Glutamatergic neuron (in vitro differentiated cells): ENCODE results near the gene LANCL1. TPM values are rescaled to one million over a fixed set of nuclear protein-coding genes. Genes with fewer than 3 reads are reported as not detected.
A peak's percentile ranks its signal among the peaks of the same experiment; 100 is the strongest.

Experiments used
- DNase-seq: peaks from one replicate; pipeline ENCODE4 v3.0.0; 2022
- H3K27ac Mint-ChIP-seq: one replicate; pipeline ENCODE4 v1.8.0; 2020; ENCODE audit warnings: mild to moderate bottlenecking, mixed read lengths, inconsistent platforms; ENCODE audit not compliant: unreplicated experiment
- H3K27me3 Mint-ChIP-seq: one replicate; pipeline ENCODE4 v1.8.0; 2020; ENCODE audit warnings: mild to moderate bottlenecking, moderate library complexity, mixed read lengths, inconsistent platforms; ENCODE audit not compliant: unreplicated experiment
- H3K36me3 Mint-ChIP-seq: one replicate; pipeline ENCODE4 v1.8.0; 2020; ENCODE audit warnings: mild to moderate bottlenecking, mixed read lengths, inconsistent platforms; ENCODE audit not compliant: unreplicated experiment
- H3K4me1 Mint-ChIP-seq: one replicate; pipeline ENCODE4 v1.8.0; 2020; ENCODE audit warnings: mild to moderate bottlenecking, low read depth, mixed read lengths, inconsistent platforms; ENCODE audit not compliant: unreplicated experiment
- H3K4me3 Mint-ChIP-seq: one replicate; pipeline ENCODE4 v1.8.0; 2020; ENCODE audit warnings: mild to moderate bottlenecking, mixed read lengths, inconsistent platforms; ENCODE audit not compliant: unreplicated experiment
- H3K9me3 Mint-ChIP-seq: one replicate; pipeline ENCODE4 v1.8.0; 2020; ENCODE audit warnings: mild to moderate bottlenecking, moderate library complexity, mixed read lengths, inconsistent platforms; ENCODE audit not compliant: unreplicated experiment
- total RNA-seq: library from RNA; stranded (reverse); fragmentation: NEBNext Ultra II Directional; extraction: Animal tissue kit (Norgen Biotek cat#: 25700); gene quantifications from one replicate; pipeline ENCODE4 v1.2.1, GENCODE V29; 2021; ENCODE audit not compliant: unreplicated experiment
- TF ChIP-seq, protein P1 (sequence below): fragments of 200-600 bp; sonication (generic); IDR thresholded peaks from one replicate; pipeline ENCODE4 v1.5.0; 2021; ENCODE audit not compliant: partially characterized antibody, unreplicated experiment

LANCL1 gene
- total RNA-seq, 1 donor from 2014 or later: 72.4 TPM

DNA sequence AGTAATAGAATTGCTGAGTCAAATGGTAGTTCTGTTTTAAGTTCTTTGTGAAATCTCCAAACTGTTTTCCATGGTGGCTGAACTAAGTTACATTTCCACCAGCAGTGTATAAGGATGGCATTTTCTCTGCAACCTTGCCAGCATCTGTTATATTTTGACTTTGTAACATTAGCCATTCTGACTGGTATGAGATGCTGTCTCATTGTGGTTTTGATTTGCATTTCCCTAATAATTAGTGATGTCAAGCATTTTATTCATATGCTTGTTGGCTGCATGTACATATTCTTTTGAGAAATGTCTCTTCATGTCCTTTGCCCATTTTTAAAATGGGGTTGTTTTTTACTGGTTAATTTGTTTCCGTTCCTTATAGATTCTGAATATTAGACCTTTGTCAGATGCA, 63.9 kb downstream of the LANCL1 start:
- H3K4me1 Mint-ChIP-seq: no peaks in the 10 kb centered on the region
- no peak overlapping the region for H3K4me3 Mint-ChIP-seq
- no peak overlapping the region for H3K27ac Mint-ChIP-seq
- TF ChIP-seq, protein P1, sequence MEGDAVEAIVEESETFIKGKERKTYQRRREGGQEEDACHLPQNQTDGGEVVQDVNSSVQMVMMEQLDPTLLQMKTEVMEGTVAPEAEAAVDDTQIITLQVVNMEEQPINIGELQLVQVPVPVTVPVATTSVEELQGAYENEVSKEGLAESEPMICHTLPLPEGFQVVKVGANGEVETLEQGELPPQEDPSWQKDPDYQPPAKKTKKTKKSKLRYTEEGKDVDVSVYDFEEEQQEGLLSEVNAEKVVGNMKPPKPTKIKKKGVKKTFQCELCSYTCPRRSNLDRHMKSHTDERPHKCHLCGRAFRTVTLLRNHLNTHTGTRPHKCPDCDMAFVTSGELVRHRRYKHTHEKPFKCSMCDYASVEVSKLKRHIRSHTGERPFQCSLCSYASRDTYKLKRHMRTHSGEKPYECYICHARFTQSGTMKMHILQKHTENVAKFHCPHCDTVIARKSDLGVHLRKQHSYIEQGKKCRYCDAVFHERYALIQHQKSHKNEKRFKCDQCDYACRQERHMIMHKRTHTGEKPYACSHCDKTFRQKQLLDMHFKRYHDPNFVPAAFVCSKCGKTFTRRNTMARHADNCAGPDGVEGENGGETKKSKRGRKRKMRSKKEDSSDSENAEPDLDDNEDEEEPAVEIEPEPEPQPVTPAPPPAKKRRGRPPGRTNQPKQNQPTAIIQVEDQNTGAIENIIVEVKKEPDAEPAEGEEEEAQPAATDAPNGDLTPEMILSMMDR: no peak
- DNase-seq: no peak
- peaks cover 5% of the 10 kb centered on the region for H3K36me3 Mint-ChIP-seq
- H3K27me3 Mint-ChIP-seq: no peaks in the 10 kb centered on the region
- no peaks in the 10 kb centered on the region for H3K9me3 Mint-ChIP-seq

DNA sequence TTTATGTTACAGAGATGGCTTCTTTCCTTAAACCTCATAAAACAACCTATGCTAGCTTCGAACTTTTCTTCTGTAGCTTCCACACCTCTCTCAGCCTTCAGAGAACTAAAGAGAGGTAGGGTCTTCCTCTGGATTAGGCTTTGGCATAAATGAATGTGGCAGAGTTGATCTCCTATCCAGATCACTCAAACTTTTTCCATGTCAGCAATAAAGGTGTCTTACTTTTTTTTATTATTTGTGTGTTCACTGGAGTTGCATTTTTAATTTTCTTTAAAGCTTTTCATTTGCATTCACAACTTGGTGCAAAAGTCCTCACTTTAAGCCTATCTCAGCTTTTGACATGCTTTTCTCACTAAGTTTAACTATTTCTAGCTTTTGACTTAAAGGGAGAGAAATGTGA, 66.0 kb downstream of the LANCL1 start:
- no peaks in the 10 kb centered on the region for H3K9me3 Mint-ChIP-seq
- H3K27me3 Mint-ChIP-seq: no peaks in the 10 kb centered on the region
- H3K4me1 Mint-ChIP-seq: no peaks in the 10 kb centered on the region
- no peak overlapping the region for H3K4me3 Mint-ChIP-seq
- DNase-seq: no peak
- peaks cover 5% of the 10 kb centered on the region for H3K36me3 Mint-ChIP-seq
- H3K27ac Mint-ChIP-seq: no peak overlapping the region
- TF ChIP-seq, protein P1: no peak

DNA sequence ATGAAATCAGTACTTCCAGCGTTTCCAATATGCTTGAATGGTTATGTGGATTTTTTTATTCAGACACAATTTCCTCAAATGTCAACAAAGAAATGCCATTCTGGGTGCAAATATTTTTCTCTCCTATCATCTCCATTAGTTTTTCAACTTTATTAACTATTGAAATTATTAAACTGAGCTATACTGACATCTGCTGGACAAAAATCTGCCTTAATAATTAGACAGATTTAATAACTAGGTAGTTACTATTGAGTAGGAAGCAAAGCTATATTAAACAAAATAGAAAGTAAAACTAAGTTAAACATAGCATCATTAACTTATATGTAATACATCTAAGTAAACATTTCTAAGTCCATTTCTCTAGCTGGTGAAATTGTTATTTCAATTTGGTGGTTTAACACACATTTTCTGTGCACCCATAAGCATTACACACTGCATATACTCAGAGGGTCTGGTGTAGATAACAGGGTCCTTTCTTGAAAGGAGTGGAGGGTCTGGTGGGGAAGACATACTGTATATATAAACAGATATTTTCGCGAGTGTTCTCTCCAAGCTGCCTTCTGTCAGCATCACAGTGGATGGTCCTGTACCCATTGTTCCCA, 77.0 kb downstream of the LANCL1 start:
- H3K4me3 Mint-ChIP-seq: no peak overlapping the region
- H3K4me1 Mint-ChIP-seq: no peaks in the 10 kb centered on the region
- no peak for DNase-seq
- no peaks in the 10 kb centered on the region for H3K27me3 Mint-ChIP-seq
- H3K27ac Mint-ChIP-seq: no peak overlapping the region
- H3K9me3 Mint-ChIP-seq: peaks cover 4% of the 10 kb centered on the region
- H3K36me3 Mint-ChIP-seq: no peaks in the 10 kb centered on the region
- TF ChIP-seq, protein P1: peak; percentile 22

DNA sequence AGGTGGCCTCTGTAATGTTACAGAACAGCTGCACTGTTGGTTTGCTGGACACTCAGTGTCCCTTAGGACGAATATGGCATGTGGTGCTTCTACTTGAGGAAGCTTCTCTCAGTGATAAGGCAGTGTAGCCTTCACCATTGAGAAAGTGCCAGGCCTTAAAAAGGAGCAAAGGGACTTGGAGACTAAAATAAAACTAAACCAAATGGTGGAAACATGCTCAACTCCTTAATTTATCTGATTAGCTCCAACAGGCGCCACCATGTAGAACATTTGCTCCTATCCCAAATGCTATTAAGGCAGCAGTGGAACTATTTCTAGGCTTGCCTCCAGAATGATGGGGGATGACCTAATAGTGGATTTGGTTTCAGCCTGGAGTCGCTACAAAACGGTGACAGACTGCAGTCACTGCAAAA, 84.1 kb downstream of the LANCL1 start:
- DNase-seq: no peak
- no peaks in the 10 kb centered on the region for H3K9me3 Mint-ChIP-seq

DNA sequence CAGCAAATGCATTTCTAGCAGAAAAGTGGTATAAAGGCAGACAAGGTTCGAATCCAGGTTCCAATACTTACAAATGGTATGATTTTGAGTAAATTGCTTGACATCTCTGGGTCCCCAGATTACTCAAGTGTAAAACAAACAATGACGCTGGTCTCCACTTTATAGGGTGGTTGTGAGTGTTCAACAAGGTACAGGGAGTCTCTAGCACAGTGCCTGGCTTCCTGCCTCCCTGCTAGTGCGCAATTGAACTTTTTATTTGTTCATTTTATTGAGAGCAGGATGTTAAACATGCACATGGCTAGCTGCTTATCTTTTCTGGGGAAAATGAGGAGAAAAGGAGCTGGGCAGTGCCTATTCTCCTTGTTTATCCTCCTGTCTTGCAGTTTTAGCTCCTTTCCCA, 86.7 kb downstream of the LANCL1 start:
- Mint-ChIP-seq H3K27ac (no peak overlapping the region), H3K36me3 (no peaks in the 10 kb centered on the region), H3K27me3 (no peaks in the 10 kb centered on the region), H3K4me1 (peaks cover 3% of the 10 kb centered on the region), H3K4me3 (no peak overlapping the region), H3K9me3 (no peaks in the 10 kb centered on the region)
- DNase-seq: no peak
- TF ChIP-seq, protein P1: no peak

More for the DNA sequence above, 84.1 kb downstream of the LANCL1 start:
- Mint-ChIP-seq H3K27ac (no peak overlapping the region), H3K4me3 (no peak overlapping the region), H3K27me3 (no peaks in the 10 kb centered on the region), H3K36me3 (no peaks in the 10 kb centered on the region), H3K4me1 (peaks cover 3% of the 10 kb centered on the region)
- TF ChIP-seq, protein P1: no peak
